Activated T-cell treated with anti-CD3 and anti-CD28 coated beads, Interleukin-2, amount 50 U/mL, for 24 hours (primary cell): ENCODE results near the gene OAF.

Experiments
- DNase-seq: peaks from one replicate; pipeline ENCODE4 v3.0.0-alpha.2; 2020
- H3K27ac Mint-ChIP-seq: 2 replicates; pipeline ENCODE4 v1.8.0; 2020; ENCODE audit warnings: mild to moderate bottlenecking, mixed read lengths
- H3K27me3 Mint-ChIP-seq: 2 replicates; pipeline ENCODE4 v1.8.0; 2020; ENCODE audit warnings: mixed read lengths
- H3K36me3 Mint-ChIP-seq: 2 replicates; pipeline ENCODE4 v1.8.0; 2020; ENCODE audit warnings: low read depth, mixed read lengths
- H3K4me1 Mint-ChIP-seq: 2 replicates; pipeline ENCODE4 v1.8.0; 2020; ENCODE audit warnings: low read depth, mixed read lengths
- H3K4me3 Mint-ChIP-seq: 2 replicates; pipeline ENCODE4 v1.8.0; 2020; ENCODE audit warnings: mild to moderate bottlenecking, moderate library complexity, mixed read lengths
- H3K9me3 Mint-ChIP-seq: 2 replicates; pipeline ENCODE4 v1.8.0; 2020; ENCODE audit warnings: mixed read lengths

OAF gene

GRCh38 chr11:120210626-120211521, at the start of gene OAF:
OAF (plus strand) TSS chr11:120211032; CDS start chr11:120211280, 248 bp downstream.
- Mint-ChIP-seq H3K4me3 (peak within 1 kb of the TSS; percentile 82), H3K4me1 (peaks cover 13% of the 10 kb centered on the region), H3K9me3 (no peaks in the 10 kb centered on the region), H3K27me3 (peaks cover 48% of the 10 kb centered on the region), H3K27ac (peak within 1 kb of the TSS; percentile 86), H3K36me3 (no peaks in the 10 kb centered on the region)
- peak; percentile 76 for DNase-seq

GRCh38 chr11:120167659-120168058, 43.2 kb upstream of the OAF start:
- H3K27me3 Mint-ChIP-seq, result peaks cover 79% of the 10 kb centered on the region
- no peak overlapping the region for H3K27ac Mint-ChIP-seq
- DNase-seq, result no peak
- H3K36me3 Mint-ChIP-seq, result no peaks in the 10 kb centered on the region
- no peak overlapping the region for H3K4me3 Mint-ChIP-seq
- peaks cover 4% of the 10 kb centered on the region for H3K9me3 Mint-ChIP-seq
- H3K4me1 Mint-ChIP-seq, result peaks cover 6% of the 10 kb centered on the region

- peaks cover 4% of the 10 kb centered on the region for H3K9me3 Mint-ChIP-seq
- H3K4me3 Mint-ChIP-seq, result peak overlapping the region; percentile 62
- peaks cover 85% of the 10 kb centered on the region for H3K27me3 Mint-ChIP-seq
- peaks cover 6% of the 10 kb centered on the region for H3K4me1 Mint-ChIP-seq
- no peaks in the 10 kb centered on the region for H3K36me3 Mint-ChIP-seq
- no peak for DNase-seq
- no peak overlapping the region for H3K27ac Mint-ChIP-seq
Measured at GRCh38 chr11:120168108-120168959, 42.5 kb upstream of the OAF start.

GRCh38 chr11:120168960-120169681, 41.7 kb upstream of the OAF start:
- Mint-ChIP-seq H3K9me3 (peaks cover 4% of the 10 kb centered on the region), H3K27ac (no peak overlapping the region), H3K27me3 (peaks cover 87% of the 10 kb centered on the region), H3K4me3 (peak overlapping the region; percentile 62), H3K36me3 (no peaks in the 10 kb centered on the region), H3K4me1 (peaks cover 6% of the 10 kb centered on the region)
- peak; percentile 78 for DNase-seq

- H3K4me1 Mint-ChIP-seq, result peaks cover 6% of the 10 kb centered on the region
- no peak overlapping the region for H3K27ac Mint-ChIP-seq
- peaks cover 90% of the 10 kb centered on the region for H3K27me3 Mint-ChIP-seq
- no peak overlapping the region for H3K4me3 Mint-ChIP-seq
- no peak for DNase-seq
- H3K36me3 Mint-ChIP-seq, result no peaks in the 10 kb centered on the region
- peaks cover 4% of the 10 kb centered on the region for H3K9me3 Mint-ChIP-seq
Measured at GRCh38 chr11:120169981-120170698, 40.7 kb upstream of the OAF start.

GRCh38 chr11:120170741-120171261, 40.0 kb upstream of the OAF start:
- no peak overlapping the region for H3K4me3 Mint-ChIP-seq
- peaks cover 6% of the 10 kb centered on the region for H3K4me1 Mint-ChIP-seq
- H3K36me3 Mint-ChIP-seq, result no peaks in the 10 kb centered on the region
- H3K9me3 Mint-ChIP-seq, result peaks cover 2% of the 10 kb centered on the region
- H3K27ac Mint-ChIP-seq, result no peak overlapping the region
- H3K27me3 Mint-ChIP-seq, result peaks cover 88% of the 10 kb centered on the region
- DNase-seq, result no peak

- Mint-ChIP-seq H3K4me1 (peaks cover 6% of the 10 kb centered on the region), H3K27ac (no peak overlapping the region), H3K4me3 (no peak overlapping the region), H3K27me3 (peaks cover 76% of the 10 kb centered on the region), H3K9me3 (no peaks in the 10 kb centered on the region), H3K36me3 (no peaks in the 10 kb centered on the region)
- peak; percentile 61 for DNase-seq
Measured at GRCh38 chr11:120172054-120172911, 38.5 kb upstream of the OAF start.

- no peak overlapping the region for H3K4me3 Mint-ChIP-seq
- no peaks in the 10 kb centered on the region for H3K9me3 Mint-ChIP-seq
- peaks cover 68% of the 10 kb centered on the region for H3K27me3 Mint-ChIP-seq
- H3K27ac Mint-ChIP-seq, result no peak overlapping the region
- no peaks in the 10 kb centered on the region for H3K36me3 Mint-ChIP-seq
- H3K4me1 Mint-ChIP-seq, result peaks cover 6% of the 10 kb centered on the region
- peak; percentile 24 for DNase-seq
Measured at GRCh38 chr11:120173019-120173705, 37.7 kb upstream of the OAF start.

GRCh38 chr11:120173807-120174206, 37.0 kb upstream of the OAF start:
- Mint-ChIP-seq H3K9me3 (no peaks in the 10 kb centered on the region), H3K27me3 (peaks cover 61% of the 10 kb centered on the region), H3K27ac (no peak overlapping the region), H3K4me1 (peaks cover 2% of the 10 kb centered on the region), H3K4me3 (no peak overlapping the region), H3K36me3 (no peaks in the 10 kb centered on the region)
- DNase-seq, result no peak

GRCh38 chr11:120174866-120175265, 36.0 kb upstream of the OAF start:
- Mint-ChIP-seq H3K9me3 (no peaks in the 10 kb centered on the region), H3K4me3 (no peak overlapping the region), H3K27me3 (peaks cover 55% of the 10 kb centered on the region), H3K36me3 (no peaks in the 10 kb centered on the region), H3K4me1 (peaks cover 2% of the 10 kb centered on the region), H3K27ac (no peak overlapping the region)
- no peak for DNase-seq

GRCh38 chr11:120178561-120179056, 32.2 kb upstream of the OAF start:
- Mint-ChIP-seq H3K4me1 (no peaks in the 10 kb centered on the region), H3K4me3 (no peak overlapping the region), H3K27ac (no peak overlapping the region)

GRCh38 chr11:120179057-120179672, 31.7 kb upstream of the OAF start:
- no peak overlapping the region for H3K4me3 Mint-ChIP-seq
- no peak for DNase-seq
- no peak overlapping the region for H3K27ac Mint-ChIP-seq
- no peaks in the 10 kb centered on the region for H3K4me1 Mint-ChIP-seq
- peaks cover 26% of the 10 kb centered on the region for H3K27me3 Mint-ChIP-seq
- no peaks in the 10 kb centered on the region for H3K9me3 Mint-ChIP-seq
- H3K36me3 Mint-ChIP-seq, result no peaks in the 10 kb centered on the region

More at GRCh38 chr11:120178561-120179056, 32.2 kb upstream of the OAF start:
- Mint-ChIP-seq H3K27me3 (peaks cover 26% of the 10 kb centered on the region), H3K36me3 (no peaks in the 10 kb centered on the region), H3K9me3 (no peaks in the 10 kb centered on the region)
- peak; percentile 7 for DNase-seq
